Measurements from ENCODE around the gene ARHGDIG. TPM values are rescaled to one million over a fixed set of nuclear protein-coding genes. Genes with fewer than 3 reads are reported as not detected.

Gene ARHGDIG
- total and polyA plus RNA-seq, 9 of the 15 experiments (the other 6 are each of a cell fraction or from before 2014, with no cell fraction given), result 0.36 to 2.5 (median 0.64) TPM; not detected in 2

DNA sequence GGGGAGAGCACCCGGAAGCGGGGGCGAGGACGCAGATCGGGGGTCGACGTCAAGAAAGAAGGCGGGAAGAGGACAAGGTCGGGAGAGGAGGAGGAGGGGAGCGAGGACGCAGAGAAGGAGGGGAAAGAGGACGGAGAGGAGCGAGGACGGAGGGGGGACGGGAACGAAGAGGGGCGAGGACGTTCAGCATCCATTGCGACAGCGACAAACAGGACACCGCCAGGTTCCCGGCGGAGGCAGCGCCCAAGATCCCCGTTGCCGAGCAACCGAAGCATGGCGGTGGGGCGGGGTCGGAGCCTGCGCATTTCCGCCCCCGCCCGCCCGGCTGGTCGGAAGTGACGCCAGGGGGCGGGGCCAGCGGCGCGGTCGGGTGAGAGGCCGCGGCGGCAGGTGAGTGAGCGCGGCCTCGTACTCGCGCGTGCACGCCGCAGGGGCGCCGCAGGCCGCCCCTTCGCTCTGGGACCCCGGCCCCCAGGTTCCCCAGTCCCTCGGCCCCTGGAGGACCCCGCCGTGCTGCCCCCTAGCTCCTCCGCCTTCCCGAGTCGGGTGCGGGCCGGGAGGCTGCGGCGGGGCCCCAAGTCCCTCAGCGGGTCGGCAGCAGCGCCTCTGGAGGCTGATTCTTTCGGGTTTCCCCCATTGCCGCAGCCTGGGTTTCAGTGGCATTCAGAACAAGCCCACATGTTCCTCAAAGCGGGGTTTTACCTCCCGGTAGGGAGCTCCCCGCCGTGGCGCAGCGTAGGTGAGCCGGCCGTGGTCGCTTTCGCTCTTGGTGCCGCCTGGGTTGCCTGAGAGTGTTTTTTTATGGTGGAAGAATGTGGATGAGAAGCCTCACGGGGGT, 45.7 kb upstream of the ARHGDIG start, which contains the start of gene FAM234A (continued):
- TF ChIP-seq, protein P1, sequence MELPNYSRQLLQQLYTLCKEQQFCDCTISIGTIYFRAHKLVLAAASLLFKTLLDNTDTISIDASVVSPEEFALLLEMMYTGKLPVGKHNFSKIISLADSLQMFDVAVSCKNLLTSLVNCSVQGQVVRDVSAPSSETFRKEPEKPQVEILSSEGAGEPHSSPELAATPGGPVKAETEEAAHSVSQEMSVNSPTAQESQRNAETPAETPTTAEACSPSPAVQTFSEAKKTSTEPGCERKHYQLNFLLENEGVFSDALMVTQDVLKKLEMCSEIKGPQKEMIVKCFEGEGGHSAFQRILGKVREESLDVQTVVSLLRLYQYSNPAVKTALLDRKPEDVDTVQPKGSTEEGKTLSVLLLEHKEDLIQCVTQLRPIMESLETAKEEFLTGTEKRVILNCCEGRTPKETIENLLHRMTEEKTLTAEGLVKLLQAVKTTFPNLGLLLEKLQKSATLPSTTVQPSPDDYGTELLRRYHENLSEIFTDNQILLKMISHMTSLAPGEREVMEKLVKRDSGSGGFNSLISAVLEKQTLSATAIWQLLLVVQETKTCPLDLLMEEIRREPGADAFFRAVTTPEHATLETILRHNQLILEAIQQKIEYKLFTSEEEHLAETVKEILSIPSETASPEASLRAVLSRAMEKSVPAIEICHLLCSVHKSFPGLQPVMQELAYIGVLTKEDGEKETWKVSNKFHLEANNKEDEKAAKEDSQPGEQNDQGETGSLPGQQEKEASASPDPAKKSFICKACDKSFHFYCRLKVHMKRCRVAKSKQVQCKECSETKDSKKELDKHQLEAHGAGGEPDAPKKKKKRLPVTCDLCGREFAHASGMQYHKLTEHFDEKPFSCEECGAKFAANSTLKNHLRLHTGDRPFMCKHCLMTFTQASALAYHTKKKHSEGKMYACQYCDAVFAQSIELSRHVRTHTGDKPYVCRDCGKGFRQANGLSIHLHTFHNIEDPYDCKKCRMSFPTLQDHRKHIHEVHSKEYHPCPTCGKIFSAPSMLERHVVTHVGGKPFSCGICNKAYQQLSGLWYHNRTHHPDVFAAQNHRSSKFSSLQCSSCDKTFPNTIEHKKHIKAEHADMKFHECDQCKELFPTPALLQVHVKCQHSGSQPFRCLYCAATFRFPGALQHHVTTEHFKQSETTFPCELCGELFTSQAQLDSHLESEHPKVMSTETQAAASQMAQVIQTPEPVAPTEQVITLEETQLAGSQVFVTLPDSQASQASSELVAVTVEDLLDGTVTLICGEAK (IDR thresholded peaks at IDR 0.05), result peak; percentile 92
- TF ChIP-seq, protein P1 (CRISPR knock-in tag; IDR thresholded peaks at IDR 0.05), result no peak
- TF ChIP-seq GATAD2A (IDR thresholded peaks at IDR 0.05) (peak; percentile 48; the same call in 1 of the 2 replicates), CAMTA2 (CRISPR knock-in tag; conservative IDR thresholded peaks at IDR 0.05) (no peak), ZNF311 (CRISPR knock-in tag; IDR thresholded peaks at IDR 0.05) (no peak), ILF3 (IDR thresholded peaks at IDR 0.05; ENCODE audit: borderline replicate concordance) (peak; percentile 82; the same call in 1 of the 2 replicates), EP300 (IDR thresholded peaks at IDR 0.05; ENCODE audit: low read length) (no peak), KAT7 (CRISPR knock-in tag; IDR thresholded peaks at IDR 0.05; ENCODE audit: borderline replicate concordance) (no peak), CTBP1 (IDR thresholded peaks at IDR 0.05; ENCODE audit: borderline replicate concordance) (peak; percentile 93), ZFP36 (IDR thresholded peaks at IDR 0.05; ENCODE audit: low read depth, low read length, partially characterized antibody) (no peak), ZNF347 (CRISPR knock-in tag; IDR thresholded peaks at IDR 0.05; ENCODE audit: low read depth) (no peak)
- TF ChIP-seq, protein P2, sequence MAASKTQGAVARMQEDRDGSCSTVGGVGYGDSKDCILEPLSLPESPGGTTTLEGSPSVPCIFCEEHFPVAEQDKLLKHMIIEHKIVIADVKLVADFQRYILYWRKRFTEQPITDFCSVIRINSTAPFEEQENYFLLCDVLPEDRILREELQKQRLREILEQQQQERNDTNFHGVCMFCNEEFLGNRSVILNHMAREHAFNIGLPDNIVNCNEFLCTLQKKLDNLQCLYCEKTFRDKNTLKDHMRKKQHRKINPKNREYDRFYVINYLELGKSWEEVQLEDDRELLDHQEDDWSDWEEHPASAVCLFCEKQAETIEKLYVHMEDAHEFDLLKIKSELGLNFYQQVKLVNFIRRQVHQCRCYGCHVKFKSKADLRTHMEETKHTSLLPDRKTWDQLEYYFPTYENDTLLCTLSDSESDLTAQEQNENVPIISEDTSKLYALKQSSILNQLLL (CRISPR knock-in tag; IDR thresholded peaks at IDR 0.05; ENCODE audit: borderline replicate concordance), result no peak
- TF ChIP-seq, protein P3, sequence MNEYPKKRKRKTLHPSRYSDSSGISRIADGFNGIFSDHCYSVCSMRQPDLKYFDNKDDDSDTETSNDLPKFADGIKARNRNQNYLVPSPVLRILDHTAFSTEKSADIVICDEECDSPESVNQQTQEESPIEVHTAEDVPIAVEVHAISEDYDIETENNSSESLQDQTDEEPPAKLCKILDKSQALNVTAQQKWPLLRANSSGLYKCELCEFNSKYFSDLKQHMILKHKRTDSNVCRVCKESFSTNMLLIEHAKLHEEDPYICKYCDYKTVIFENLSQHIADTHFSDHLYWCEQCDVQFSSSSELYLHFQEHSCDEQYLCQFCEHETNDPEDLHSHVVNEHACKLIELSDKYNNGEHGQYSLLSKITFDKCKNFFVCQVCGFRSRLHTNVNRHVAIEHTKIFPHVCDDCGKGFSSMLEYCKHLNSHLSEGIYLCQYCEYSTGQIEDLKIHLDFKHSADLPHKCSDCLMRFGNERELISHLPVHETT (CRISPR knock-in tag; conservative IDR thresholded peaks at IDR 0.05 in 1 of 2, IDR thresholded peaks at IDR 0.05 in 1 of 2), result no peak; a peak in 1 of 4 replicates
- TF ChIP-seq, protein P4, sequence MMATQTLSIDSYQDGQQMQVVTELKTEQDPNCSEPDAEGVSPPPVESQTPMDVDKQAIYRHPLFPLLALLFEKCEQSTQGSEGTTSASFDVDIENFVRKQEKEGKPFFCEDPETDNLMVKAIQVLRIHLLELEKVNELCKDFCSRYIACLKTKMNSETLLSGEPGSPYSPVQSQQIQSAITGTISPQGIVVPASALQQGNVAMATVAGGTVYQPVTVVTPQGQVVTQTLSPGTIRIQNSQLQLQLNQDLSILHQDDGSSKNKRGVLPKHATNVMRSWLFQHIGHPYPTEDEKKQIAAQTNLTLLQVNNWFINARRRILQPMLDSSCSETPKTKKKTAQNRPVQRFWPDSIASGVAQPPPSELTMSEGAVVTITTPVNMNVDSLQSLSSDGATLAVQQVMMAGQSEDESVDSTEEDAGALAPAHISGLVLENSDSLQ (IDR thresholded peaks at IDR 0.05), result 0 out of 2 replicates have a peak, but pooled peaks have one; percentile 26
